Spinal cord (tissue), 10 donors: ENCODE results near the gene AUTS2. TPM values are rescaled to one million over a fixed set of nuclear protein-coding genes. Genes with fewer than 3 reads are reported as not detected.
A peak's percentile ranks its signal among the peaks of the same experiment; 100 is the strongest.

Experiments used
- DNase-seq, 6 donors: peaks; one replicate each; pipeline versions ENCODE4 v3.0.0 to v3.0.0-alpha.2; 2013 to 2015; ENCODE audit warnings: low spot score in 6 of 6, low read depth in 4 of 6
- H3K27ac ChIP-seq: one replicate; pipeline ENCODE4 v1.5.1; 2013; ENCODE audit warnings: low read depth, low read length, control low read depth
- H3K27me3 ChIP-seq: one replicate; pipeline ENCODE4 v1.6.1; 2013; ENCODE audit warnings: low read length; ENCODE audit not compliant: control insufficient read depth, insufficient read depth
- H3K36me3 ChIP-seq: one replicate; pipeline ENCODE4 v1.6.1; 2013; ENCODE audit warnings: low read length; ENCODE audit not compliant: control insufficient read depth, insufficient read depth
- H3K4me1 ChIP-seq: one replicate; pipeline ENCODE4 v1.6.1; 2013; ENCODE audit warnings: low read length; ENCODE audit not compliant: control insufficient read depth, insufficient read depth
- H3K4me3 ChIP-seq: one replicate; pipeline ENCODE4 v1.5.1; 2013; ENCODE audit warnings: low read depth, low read length, control low read depth
- H3K9me3 ChIP-seq: one replicate; pipeline ENCODE4 v1.6.1; 2013; ENCODE audit warnings: low read length; ENCODE audit not compliant: control insufficient read depth, insufficient read depth
- WGBS: methylation state at CpG from one replicate; pipeline ENCODE4 v1.1.5; 2013; ENCODE audit warnings: missing lambda C conversion rate; ENCODE audit not compliant: insufficient coverage; 5-methylcytosine and 5-hydroxymethylcytosine counted together
- polyA plus RNA-seq, 2 donors: library from polyadenylated mRNA; unstranded; fragments of 120-200 nt; gene quantifications; one replicate each; pipeline ENCODE4 v1.2.1, GENCODE V29; 2013; ENCODE audit not compliant: insufficient read length in 2 of 2
- total RNA-seq, 2 donors: library from RNA; depleted of rRNA in 1 of 2; stranded (reverse); fragments of 120-200 nt in 1 of 2; fragments of >200 nt in 1 of 2; gene quantifications; one replicate each; pipeline versions ENCODE4 v1.2.3 to v1.2.4, GENCODE V29; 2013 to 2014
- donor health status: healthy.

Gene AUTS2
- total and polyA plus RNA-seq, 4 donors: 56.2 to 214 (median 135) TPM

GRCh38 chr7:69722843-69723242 lies 124.6 kb downstream of the AUTS2 start:
- H3K27me3 ChIP-seq: no peaks in the 10 kb centered on the region
- no peaks in the 10 kb centered on the region for H3K4me1 ChIP-seq
- WGBS: no CpG with 5 or more reads among the region's 4 CpGs
- no peak overlapping the region for H3K27ac ChIP-seq
- no peaks in the 10 kb centered on the region for H3K36me3 ChIP-seq
- no peak overlapping the region for H3K4me3 ChIP-seq
- DNase-seq: no peak
- H3K9me3 ChIP-seq: no peaks in the 10 kb centered on the region

GRCh38 chr7:69723663-69724062 lies 125.4 kb downstream of the AUTS2 start:
- H3K9me3 ChIP-seq: no peaks in the 10 kb centered on the region
- H3K4me1 ChIP-seq: no peaks in the 10 kb centered on the region
- no peaks in the 10 kb centered on the region for H3K36me3 ChIP-seq
- H3K27ac ChIP-seq: no peak overlapping the region
- whole genome bisulfite sequencing: no CpG with 5 or more reads among the region's 1 CpG
- no peaks in the 10 kb centered on the region for H3K27me3 ChIP-seq
- DNase-seq: no peak
- no peak overlapping the region for H3K4me3 ChIP-seq

GRCh38 chr7:69728304-69728703 lies 130.0 kb downstream of the AUTS2 start:
- Histone ChIP-seq H3K4me3 (no peak overlapping the region), H3K27me3 (no peaks in the 10 kb centered on the region), H3K9me3 (no peaks in the 10 kb centered on the region), H3K27ac (no peak overlapping the region), H3K36me3 (no peaks in the 10 kb centered on the region), H3K4me1 (no peaks in the 10 kb centered on the region)
- no peak for DNase-seq
- no CpG with 5 or more reads among the region's 3 CpGs for WGBS

DNA sequence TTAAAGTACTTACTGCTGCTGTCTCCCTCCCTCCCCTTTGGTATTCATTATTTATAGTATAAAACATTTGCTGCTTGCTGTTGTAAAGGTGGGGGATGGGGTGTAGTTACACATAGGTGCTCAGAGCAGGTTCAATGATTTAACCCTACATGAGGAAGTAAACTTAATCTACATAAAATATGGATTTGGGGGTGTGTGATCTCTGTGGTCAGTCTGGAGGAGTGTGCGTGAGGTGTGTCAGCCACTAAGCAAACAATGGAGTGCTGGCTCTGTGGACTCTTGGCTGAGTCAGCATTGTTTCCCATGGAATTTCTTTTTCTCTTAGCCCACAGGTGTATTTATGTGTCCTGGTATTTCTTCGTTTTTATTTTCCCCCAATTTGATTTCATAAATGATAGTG lies 133.9 kb downstream of the AUTS2 start:
- 86% methylated on average over 1 of the region's 2 CpGs for WGBS
- Histone ChIP-seq H3K4me3 (no peak overlapping the region), H3K4me1 (no peaks in the 10 kb centered on the region), H3K9me3 (no peaks in the 10 kb centered on the region), H3K27ac (no peak overlapping the region), H3K27me3 (no peaks in the 10 kb centered on the region), H3K36me3 (no peaks in the 10 kb centered on the region)
- DNase-seq: no peak

DNA sequence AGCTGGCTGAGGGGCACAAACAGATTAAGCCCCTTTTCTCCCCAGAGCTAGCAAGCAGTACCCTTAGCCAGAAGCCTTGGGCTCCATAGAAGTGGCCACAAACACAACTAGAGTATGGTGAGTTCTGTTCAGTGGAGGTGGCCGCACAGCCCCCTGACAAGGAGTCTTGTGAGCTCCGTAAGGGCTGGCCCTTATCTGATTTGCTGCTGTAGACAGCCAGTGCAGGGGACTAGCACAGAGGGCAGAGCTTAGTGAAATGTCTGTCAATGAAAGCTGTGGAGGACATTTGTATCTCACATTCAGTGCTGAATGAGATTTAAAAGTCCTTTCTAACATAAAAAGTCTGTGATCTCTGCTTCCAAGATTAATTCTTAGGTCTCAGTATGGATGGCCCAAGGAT lies 137.3 kb downstream of the AUTS2 start:
- no peak overlapping the region for H3K27ac ChIP-seq
- no peaks in the 10 kb centered on the region for H3K36me3 ChIP-seq
- H3K9me3 ChIP-seq: no peaks in the 10 kb centered on the region
- 95% methylated on average over 2 of the region's 2 CpGs for WGBS
- no peak for DNase-seq
- no peaks in the 10 kb centered on the region for H3K27me3 ChIP-seq
- H3K4me3 ChIP-seq: no peak overlapping the region
- H3K4me1 ChIP-seq: peaks cover 2% of the 10 kb centered on the region

DNA sequence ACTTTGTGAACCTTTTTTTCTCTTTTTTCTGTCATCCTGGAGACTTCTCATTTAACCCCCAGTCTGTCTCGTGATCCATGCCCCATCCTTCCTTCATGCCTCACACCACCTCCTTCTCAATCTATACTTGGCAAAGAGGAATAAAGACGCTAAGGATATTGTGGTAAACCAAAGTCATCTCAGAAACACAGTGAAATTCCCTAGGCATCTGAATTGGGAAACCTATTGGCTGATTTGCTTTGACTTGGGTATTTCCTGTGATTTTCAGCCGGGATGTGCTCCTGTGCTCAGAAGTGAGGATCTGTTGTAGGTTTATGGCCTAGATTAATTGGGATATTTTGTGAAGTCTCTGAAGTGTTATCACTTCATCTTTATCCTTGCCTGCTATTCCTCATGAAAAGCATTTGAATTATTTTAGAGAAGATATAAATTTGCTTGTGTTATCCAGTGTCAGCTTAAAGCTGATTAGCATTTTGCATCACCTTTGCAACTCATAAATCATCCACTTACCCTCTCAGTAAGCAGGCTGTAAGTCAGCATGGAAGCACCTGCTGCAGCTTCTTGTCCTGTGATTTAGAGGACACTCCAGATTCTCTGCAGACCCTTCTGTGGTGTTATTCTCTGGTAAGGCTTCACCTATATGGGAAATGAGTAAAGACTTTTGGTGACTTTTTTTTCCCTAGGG lies 138.0 kb downstream of the AUTS2 start:
- peaks cover 2% of the 10 kb centered on the region for H3K4me1 ChIP-seq
- DNase-seq: no peak
- WGBS: 60% methylated on average over 1 of the region's 3 CpGs
- no peaks in the 10 kb centered on the region for H3K27me3 ChIP-seq
- H3K4me3 ChIP-seq: no peak overlapping the region
- H3K36me3 ChIP-seq: no peaks in the 10 kb centered on the region
- no peaks in the 10 kb centered on the region for H3K9me3 ChIP-seq
- H3K27ac ChIP-seq: no peak overlapping the region

DNA sequence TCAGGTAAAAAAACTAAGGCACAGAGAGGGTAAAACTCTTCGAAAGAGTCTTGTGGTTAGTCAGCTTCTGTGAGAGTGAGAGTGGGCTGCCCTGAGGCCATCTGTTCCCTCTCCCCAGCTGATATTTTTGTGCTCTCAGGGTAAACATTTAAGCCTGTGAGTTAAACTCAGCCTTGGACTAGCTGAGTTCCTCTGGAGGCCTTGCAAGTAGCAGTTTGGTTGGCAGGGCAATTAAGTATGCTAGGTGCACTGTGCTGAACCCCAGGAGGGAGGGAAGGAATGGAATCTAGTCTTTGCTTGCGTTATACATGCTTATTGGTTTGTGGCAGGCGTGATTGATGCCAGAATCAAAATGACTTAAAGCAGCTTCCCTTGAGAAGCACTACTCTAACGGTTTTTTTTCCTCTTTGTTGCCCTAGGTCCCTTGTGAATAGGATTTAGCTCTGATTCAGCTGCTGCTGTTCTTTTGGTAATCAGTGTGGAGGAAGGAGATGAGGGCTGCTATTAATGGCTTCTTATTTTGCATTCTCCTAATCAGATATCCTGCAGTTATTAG lies 140.2 kb downstream of the AUTS2 start:
- DNase-seq: peak in 2 of 6 donors; percentile 59 to 79
- no peaks in the 10 kb centered on the region for H3K27me3 ChIP-seq
- H3K27ac ChIP-seq: no peak overlapping the region
- no peaks in the 10 kb centered on the region for H3K36me3 ChIP-seq
- H3K9me3 ChIP-seq: no peaks in the 10 kb centered on the region
- no peak overlapping the region for H3K4me3 ChIP-seq
- H3K4me1 ChIP-seq: peaks cover 2% of the 10 kb centered on the region
- 50% methylated on average over 2 of the region's 4 CpGs for WGBS

DNA sequence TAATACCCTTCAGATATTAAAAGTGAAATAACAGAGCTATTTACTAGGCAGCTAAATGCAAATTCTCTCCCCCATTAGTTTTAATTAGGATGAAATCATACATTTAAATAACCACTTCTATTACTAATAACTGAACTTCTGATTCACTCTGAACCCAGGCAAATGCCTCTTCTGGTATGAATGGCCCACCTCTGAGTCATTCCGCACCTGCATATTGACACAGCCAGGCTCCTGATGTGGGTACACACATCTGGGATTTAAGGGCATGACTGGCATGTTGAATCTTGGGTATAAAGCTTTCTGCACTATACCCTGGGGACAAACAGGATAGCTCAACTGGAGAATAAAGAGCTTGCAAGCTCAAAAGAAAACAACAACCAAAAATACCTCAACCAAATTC lies 140.9 kb downstream of the AUTS2 start:
- Histone ChIP-seq H3K27me3 (no peaks in the 10 kb centered on the region), H3K9me3 (no peaks in the 10 kb centered on the region), H3K36me3 (no peaks in the 10 kb centered on the region), H3K4me3 (no peak overlapping the region), H3K4me1 (peaks cover 2% of the 10 kb centered on the region), H3K27ac (no peak overlapping the region)
- peak in 1 of 6 donors; percentile 64 for DNase-seq
- no CpG with 5 or more reads among the region's 1 CpG for WGBS

GRCh38 chr7:69739931-69740431 lies 141.7 kb downstream of the AUTS2 start:
- peak in 2 of 6 donors; percentile 79 to 81 for DNase-seq
- Histone ChIP-seq H3K27ac (no peak overlapping the region), H3K27me3 (no peaks in the 10 kb centered on the region), H3K4me1 (peaks cover 2% of the 10 kb centered on the region), H3K9me3 (no peaks in the 10 kb centered on the region), H3K36me3 (no peaks in the 10 kb centered on the region), H3K4me3 (no peak overlapping the region)
- WGBS: 30% methylated on average over 4 of the region's 4 CpGs

DNA sequence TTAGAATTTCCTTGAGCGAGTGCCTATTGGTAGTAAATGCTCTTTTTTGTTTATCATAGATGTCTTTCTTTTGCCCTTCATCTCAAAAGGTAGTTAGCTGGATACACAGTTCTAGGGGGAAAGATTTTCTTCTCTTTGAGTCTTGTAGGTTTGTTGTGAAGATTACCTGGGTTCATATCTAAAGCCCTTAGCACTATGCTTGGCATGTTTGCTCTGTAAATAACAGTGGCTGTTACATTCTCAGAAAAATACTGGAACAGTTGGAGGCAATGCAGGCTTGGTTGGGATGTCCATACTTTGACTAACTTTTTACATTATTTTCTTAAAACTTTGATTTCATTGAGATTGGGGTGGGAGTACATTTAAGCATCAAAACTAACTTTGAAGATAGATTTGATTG lies 144.0 kb downstream of the AUTS2 start:
- Histone ChIP-seq H3K4me3 (no peak overlapping the region), H3K27me3 (no peaks in the 10 kb centered on the region), H3K27ac (no peak overlapping the region), H3K36me3 (no peaks in the 10 kb centered on the region), H3K4me1 (peaks cover 2% of the 10 kb centered on the region), H3K9me3 (no peaks in the 10 kb centered on the region)
- no CpG with 5 or more reads among the region's 1 CpG for WGBS
- no peak for DNase-seq
